D341Med (cell line): ENCODE measurements around the gene COX6B1.
"Not testable (repeated sequence)": the region's sequence is repeated elsewhere in the genome, so short reads cannot be mapped to it uniquely, and the experiment has no call there.

Source experiments
- DNase-seq: peaks from one replicate; pipeline ENCODE4 v3.0.0; 2012; ENCODE audit warnings: low spot score

The COX6B1 gene

GRCh38 chr19:35666251-35666913 lies 18.3 kb downstream of the COX6B1 start, which contains the start of gene UPK1A:
TSS of gene UPK1A (plus strand) at chr19:35666517. CDS start at chr19:35666813, 296 bp downstream.
- DNase-seq = peak; percentile 32

GRCh38 chr19:35669566-35669965 lies 21.4 kb downstream of the COX6B1 start:
- no peak for DNase-seq

- DNase-seq = no peak
These were observed 21.9 kb downstream of the COX6B1 start for GRCh38 chr19:35669974-35670373.

- no peak for DNase-seq
These were observed 22.6 kb downstream of the COX6B1 start for GRCh38 chr19:35670686-35671085.

- DNase-seq = no peak
These were observed 23.7 kb downstream of the COX6B1 start for GRCh38 chr19:35671818-35672217.

GRCh38 chr19:35673121-35673804 lies 25.1 kb downstream of the COX6B1 start:
- no peak for DNase-seq

- DNase-seq = no peak
These were observed 27.5 kb downstream of the COX6B1 start for GRCh38 chr19:35675589-35676140.

GRCh38 chr19:35689836-35690235 lies 41.7 kb downstream of the COX6B1 start:
- no peak for DNase-seq

GRCh38 chr19:35691106-35691505 lies 43.0 kb downstream of the COX6B1 start:
- DNase-seq = not testable (repeated sequence)

GRCh38 chr19:35692010-35692409 lies 43.9 kb downstream of the COX6B1 start:
- no peak for DNase-seq

GRCh38 chr19:35693422-35693821 lies 45.3 kb downstream of the COX6B1 start:
- DNase-seq = no peak

GRCh38 chr19:35693835-35694599 lies 45.9 kb downstream of the COX6B1 start:
- DNase-seq = peak; percentile 91

- no peak for DNase-seq
These were observed 47.8 kb downstream of the COX6B1 start for GRCh38 chr19:35695895-35696422.

GRCh38 chr19:35696835-35697234 lies 48.7 kb downstream of the COX6B1 start:
- no peak for DNase-seq

GRCh38 chr19:35702223-35703012 lies 54.3 kb downstream of the COX6B1 start:
- peak; percentile 98 for DNase-seq

GRCh38 chr19:35703343-35703742 lies 55.2 kb downstream of the COX6B1 start:
- DNase-seq = no peak

- DNase-seq = no peak
These were observed 56.1 kb downstream of the COX6B1 start, which contains the start of gene ZBTB32 for GRCh38 chr19:35704218-35704617. TSS of gene ZBTB32 (plus strand) at chr19:35704558. CDS start at chr19:35714627, 10,069 bp downstream.
